Activated CD4-positive, CD25-positive, alpha-beta regulatory T cell (primary cell): ENCODE data around the gene MSGN1.

Experiments used
- DNase-seq, 4 experiments: peaks; one replicate each; lab custom pipeline; 2025; lab: John Stamatoyannopoulos, UW

The MSGN1 gene

GRCh38 chr2:17816396-17817245 is at the start of gene MSGN1:
TSS of gene MSGN1 (plus strand) at chr2:17816460. CDS start at chr2:17816519, 59 bp downstream.
- DNase-seq: no peak

DNA sequence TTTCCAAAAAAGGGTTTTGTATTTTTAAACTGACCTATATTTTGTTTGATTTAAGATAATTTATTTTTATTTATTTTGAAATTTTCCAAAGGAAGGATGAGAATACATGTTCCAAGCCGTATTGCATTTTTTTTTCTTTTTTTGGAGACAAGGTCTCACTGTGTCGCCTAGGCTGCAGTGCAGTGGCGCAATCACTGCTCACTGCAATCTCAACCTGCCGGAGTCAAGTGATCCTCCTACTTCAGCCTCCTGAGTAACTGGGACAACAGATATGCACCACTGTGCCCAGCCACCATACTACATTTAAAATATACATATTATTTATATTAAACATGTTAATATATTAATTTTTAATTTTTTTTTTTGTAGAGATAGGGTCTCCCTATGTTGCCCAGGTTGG is 47.4 kb upstream of the MSGN1 start:
- no peak for DNase-seq

GRCh38 chr2:17771956-17772355 is 44.3 kb upstream of the MSGN1 start:
- DNase-seq: no peak

- no peak for DNase-seq
Observed at GRCh38 chr2:17772532-17772931, 43.7 kb upstream of the MSGN1 start.

DNA sequence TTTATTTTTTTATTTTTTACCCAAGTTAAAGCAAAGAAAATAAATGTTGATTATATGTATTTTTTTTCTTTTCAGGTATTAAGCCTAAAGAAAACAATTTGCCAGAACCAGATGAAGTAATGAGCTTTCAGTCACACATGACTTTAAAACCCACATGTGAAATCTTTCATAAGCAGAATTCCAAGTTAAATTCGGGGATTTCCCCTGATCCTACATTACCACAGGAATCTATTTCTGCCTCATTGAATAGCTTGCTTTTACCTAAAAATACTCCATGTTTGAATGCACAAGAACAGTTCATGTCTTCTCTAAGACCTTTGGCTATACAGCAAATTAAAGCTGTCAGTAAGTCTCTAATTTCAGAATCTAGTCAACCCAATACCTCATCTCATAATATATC is 35.7 kb upstream of the MSGN1 start:
- DNase-seq: no peak

DNA sequence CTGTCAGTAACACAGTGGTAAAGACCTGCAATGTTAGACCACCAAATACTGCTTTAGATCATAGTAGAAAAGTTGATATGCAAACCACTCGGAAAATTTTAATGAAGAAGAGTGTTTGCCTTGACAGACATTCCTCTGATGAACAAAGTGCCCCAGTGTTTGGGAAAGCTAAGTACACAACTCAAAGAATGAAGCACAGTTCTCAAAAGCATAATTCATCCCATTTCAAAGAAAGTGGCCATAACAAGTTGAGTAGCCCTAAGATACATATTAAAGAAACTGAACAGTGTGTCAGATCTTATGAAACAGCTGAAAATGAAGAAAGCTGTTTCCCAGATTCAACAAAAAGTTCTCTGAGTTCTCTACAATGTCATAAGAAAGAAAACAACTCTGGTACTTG is 34.8 kb upstream of the MSGN1 start:
- DNase-seq: no peak

DNA sequence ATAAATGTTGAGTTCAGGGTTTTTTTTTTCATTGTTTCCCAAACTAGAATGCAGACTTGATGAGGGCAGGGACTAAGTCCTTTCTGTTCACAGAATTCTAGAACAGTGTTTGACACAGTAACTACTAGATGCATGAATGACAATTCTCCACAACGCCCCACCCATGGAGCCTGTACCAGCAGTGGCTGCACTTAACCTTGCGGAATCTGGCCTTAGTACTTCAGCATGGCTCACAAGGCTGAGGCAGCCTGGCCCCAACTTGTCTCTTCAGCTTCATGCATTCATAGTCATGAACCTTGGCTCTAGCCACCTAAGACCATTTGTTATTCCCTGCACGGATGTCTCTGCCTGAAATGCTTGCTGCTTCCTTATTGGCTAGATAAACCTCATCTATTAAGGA is 29.5 kb upstream of the MSGN1 start:
- DNase-seq: no peak

DNA sequence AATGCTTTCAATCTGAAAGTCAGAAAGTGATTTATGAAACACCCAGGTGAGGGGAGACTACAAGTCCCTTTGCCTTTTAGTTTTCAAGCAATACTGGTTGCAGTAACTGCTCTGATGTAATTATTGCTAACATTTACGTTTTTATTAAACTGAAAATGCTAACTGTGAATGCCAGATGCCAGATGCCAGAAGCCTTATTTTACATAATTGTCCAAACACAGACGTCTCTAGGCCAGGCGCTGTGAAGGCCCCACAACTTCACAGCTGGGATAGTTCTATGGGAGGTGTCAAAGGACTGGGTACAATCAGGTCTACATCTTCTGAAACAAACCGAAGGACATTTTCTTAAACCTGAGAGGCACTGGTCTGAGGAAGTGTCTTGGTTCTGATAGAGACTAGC is 27.5 kb upstream of the MSGN1 start:
- DNase-seq: no peak

- DNase-seq: no peak
Observed at GRCh38 chr2:17790536-17790935, 25.7 kb upstream of the MSGN1 start.

- DNase-seq: no peak
Observed at GRCh38 chr2:17791121-17791816, 25.0 kb upstream of the MSGN1 start.

DNA sequence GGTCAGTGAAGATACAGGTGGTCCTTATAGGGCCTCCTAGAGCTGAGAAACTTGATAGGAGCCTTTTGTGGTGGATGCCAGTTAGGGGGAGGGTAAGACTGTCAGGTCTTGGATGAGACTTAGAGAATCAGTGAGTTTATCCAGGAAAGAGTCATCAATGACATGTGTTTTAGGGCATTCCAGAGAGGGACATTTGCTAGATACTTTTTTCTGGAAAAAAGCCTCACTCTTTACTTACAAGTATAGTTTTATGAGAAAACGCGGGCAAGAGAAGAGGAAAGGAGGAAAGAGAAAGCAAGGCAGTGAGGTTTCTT is 24.5 kb upstream of the MSGN1 start:
- no peak for DNase-seq

DNA sequence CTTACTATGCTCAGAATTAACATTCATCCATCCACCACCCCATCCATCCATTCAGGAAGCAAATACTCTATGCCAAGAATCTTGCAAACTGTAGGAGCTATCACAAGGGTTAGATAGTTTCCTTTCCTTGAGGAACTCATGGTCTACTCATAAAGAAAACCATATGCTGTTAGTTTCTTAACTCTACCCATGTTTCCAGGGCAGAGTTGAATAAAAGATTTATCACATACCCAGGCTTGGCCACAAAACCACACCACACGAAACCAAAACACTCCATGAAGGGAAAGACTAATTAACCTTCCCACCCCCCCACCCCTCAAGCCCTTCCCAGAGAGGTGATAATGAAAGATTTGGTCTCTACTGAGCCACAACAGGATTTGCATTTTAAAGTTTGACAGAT is 23.7 kb upstream of the MSGN1 start:
- DNase-seq: no peak

- no peak for DNase-seq
Observed at GRCh38 chr2:17793296-17793695, 23.0 kb upstream of the MSGN1 start.

DNA sequence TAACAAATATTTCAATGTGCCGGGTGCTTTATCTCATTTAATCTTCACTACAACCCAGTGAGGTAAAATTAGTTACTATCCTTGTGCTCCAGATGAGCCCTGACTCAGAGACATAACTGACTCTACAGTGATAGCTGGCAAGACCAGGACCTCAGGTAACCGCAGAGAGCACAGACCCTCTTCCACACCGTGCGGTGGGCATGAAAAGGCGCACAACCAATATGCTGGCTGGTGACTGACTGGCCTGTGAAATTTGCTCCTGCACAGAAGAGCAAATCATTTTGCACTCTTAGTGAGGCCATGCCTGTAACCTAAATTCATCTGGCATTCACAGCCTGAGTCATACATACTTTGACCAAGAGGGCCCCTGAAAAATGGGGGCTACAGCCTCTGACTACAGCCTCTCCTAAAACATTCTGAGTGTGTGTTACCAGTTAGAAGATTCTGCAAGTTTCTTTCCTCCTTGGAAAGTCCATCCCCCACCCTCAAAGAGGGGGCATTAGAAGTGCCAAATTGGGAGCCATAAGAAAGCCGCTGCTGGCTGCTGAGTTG is 22.4 kb upstream of the MSGN1 start:
- no peak for DNase-seq

- DNase-seq: no peak
Observed at GRCh38 chr2:17795309-17795708, 21.0 kb upstream of the MSGN1 start.

DNA sequence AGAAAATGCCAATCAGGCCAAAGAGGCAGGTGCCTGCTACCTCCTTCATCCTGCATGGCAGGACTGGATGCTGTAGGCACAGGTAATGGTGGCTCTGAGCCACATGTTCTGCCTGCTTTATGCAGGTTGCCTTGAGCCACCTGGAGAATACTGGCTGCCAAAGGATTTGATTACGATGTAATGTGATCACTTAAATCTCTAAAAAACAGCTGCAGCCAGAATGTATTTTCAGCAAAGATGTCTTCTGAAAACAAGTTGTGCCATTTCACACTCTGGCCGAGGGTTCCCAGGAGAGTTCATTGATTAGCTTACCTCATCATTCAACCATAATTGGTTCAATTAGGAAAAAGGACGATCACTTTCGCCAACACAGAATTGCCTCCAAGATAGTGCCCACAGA is 17.9 kb upstream of the MSGN1 start:
- DNase-seq: no peak

- no peak for DNase-seq
Observed at GRCh38 chr2:17799301-17800120, 16.7 kb upstream of the MSGN1 start.

GRCh38 chr2:17800219-17800618 is 16.0 kb upstream of the MSGN1 start:
- no peak for DNase-seq

- no peak for DNase-seq
Observed at GRCh38 chr2:17800693-17801458, 15.4 kb upstream of the MSGN1 start.

DNA sequence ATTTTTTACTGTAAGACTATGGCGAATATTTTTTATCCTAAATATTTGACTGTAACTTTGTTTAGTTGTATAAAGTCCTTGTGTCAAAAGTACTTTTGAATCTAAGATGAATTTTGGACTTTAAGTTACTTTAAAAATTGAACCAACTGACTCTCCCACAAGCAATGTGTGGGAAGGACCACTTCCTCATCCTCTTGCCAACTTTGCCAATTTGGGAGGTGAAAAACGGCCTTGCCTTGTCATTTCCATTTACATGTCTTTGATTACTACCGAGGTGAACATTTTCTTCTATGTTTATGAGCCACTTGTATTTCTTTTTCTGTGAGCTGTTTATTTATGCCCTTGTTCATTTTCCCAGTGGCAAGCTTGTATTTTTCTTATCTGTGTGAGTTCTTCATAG is 12.8 kb upstream of the MSGN1 start:
- DNase-seq: no peak

DNA sequence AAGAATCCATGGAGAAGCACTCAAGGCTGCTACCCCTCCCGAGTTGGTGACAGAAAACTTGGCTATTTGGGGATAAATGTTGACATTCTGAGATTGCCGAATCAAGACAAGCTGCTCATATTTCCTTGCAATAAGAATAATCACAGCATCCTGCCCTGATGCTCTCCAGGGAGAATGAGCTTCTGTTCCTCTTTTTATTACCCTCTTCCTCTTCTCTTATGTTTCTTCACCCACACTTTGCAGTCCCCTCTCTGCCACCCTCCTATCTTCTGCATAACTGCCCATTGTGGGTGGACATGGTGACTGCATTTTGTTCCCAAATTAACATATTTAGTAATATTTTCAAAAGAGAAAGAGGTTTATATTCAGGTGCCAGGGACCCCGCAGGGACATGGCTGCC is 11.9 kb upstream of the MSGN1 start:
- no peak for DNase-seq

GRCh38 chr2:17805166-17805565 is 11.1 kb upstream of the MSGN1 start:
- DNase-seq: no peak
